ENCODE results near the gene IL5RA. TPM values are rescaled to one million over a fixed set of nuclear protein-coding genes. Genes with fewer than 3 reads are reported as not detected.

Gene IL5RA
- total RNA-seq, 1 experiment from 2014 or later, result not detected

DNA sequence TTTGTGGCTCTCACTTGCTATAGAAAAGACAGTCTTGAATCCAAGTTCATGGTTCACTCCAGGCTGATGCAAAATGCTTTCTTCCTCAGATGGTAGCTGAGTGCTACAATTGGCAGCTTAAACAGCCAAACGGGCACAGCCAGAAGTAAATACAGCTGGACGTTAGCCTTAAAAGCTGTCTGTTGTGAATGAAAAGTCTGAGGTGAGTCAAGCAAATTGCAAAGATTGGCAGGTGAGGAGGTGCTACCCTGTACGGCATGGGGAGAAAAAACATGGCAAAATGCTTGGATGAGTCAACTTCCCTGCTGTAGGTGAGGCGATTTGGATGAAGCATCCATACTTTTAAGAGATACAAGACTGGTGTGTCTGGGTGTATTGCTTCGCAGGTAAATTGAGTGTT, 40.5 kb downstream of the IL5RA start:
- RAD21 ChIA-PET (ENCODE audit: low non-redundant PET in 1 of 2, low total read pairs in 2 of 2, uncharacterized antibody in 2 of 2, unreplicated experiment in 2 of 2), result no interaction called here
- Histone ChIP-seq H3K27me3 (ENCODE audit: insufficient read depth, low read length) (0 out of 2 replicates have a peak, but pooled peaks cover 3% of the 10 kb centered on the region), H3K4me3 (replicated peaks in 1 of 2; ENCODE audit: low read depth in 1 of 2, low read length in 2 of 2) (no peak overlapping the region), H3K27ac (ENCODE audit: low read depth, low read length) (no peak overlapping the region), H3K9me3 (ENCODE audit: control insufficient read depth in 1 of 2, insufficient read depth in 1 of 2, low read depth in 1 of 2, low read length in 2 of 2) (no peaks in the 10 kb centered on the region), H4K20me1 (ENCODE audit: insufficient read depth) (no peaks in the 10 kb centered on the region), H3K36me3 (ENCODE audit: control insufficient read depth in 1 of 2, insufficient read depth in 2 of 2, low read length in 2 of 2) (no peaks in the 10 kb centered on the region), H3K4me2 (ENCODE audit: low read length) (no peak overlapping the region), H2AFZ (ENCODE audit: low read depth, low read length, poor library complexity, severe bottlenecking) (no peak overlapping the region), H3K4me1 (ENCODE audit: control insufficient read depth in 1 of 2, insufficient read depth in 2 of 2, low read length in 2 of 2) (peaks cover 0 to 4% of the 10 kb centered on the region in 2 experiments; a peak in 1 of 4 replicates), H3K9me2 (ENCODE audit: insufficient read depth) (no peaks in the 10 kb centered on the region), H3K79me2 (ENCODE audit: insufficient read depth, low read length) (no peaks in the 10 kb centered on the region), H3K9ac (ENCODE audit: low read length) (no peak overlapping the region)
- TF ChIP-seq RAD21 (IDR thresholded peaks at IDR 0.05; ENCODE audit: low read depth), result no peak
- no peak for TF ChIP-seq ZNF274 (IDR thresholded peaks at IDR 0.05; ENCODE audit: low read depth, low read length)
- TF ChIP-seq ZFX (IDR thresholded peaks at IDR 0.05), result no peak
- TF ChIP-seq POLR2A (IDR thresholded peaks at IDR 0.05; ENCODE audit: borderline replicate concordance, extremely low read depth, insufficient read depth, insufficient read length), result no peak
- TF ChIP-seq REST (IDR thresholded peaks at IDR 0.05; ENCODE audit: low read depth), result no peak
- no peak for TF ChIP-seq EGR1 (IDR thresholded peaks at IDR 0.05; ENCODE audit: low read depth)
- TF ChIP-seq EZH2phosphoT487 (IDR thresholded peaks at IDR 0.05; ENCODE audit: borderline replicate concordance), result no peak
- no peak for TF ChIP-seq ELF1 (IDR thresholded peaks at IDR 0.05; ENCODE audit: borderline replicate concordance, low read depth)
- no peak for TF ChIP-seq ZBTB33 (IDR thresholded peaks at IDR 0.05; ENCODE audit: extremely low read depth, insufficient replicate concordance, low read length)
- TF ChIP-seq JUND (IDR thresholded peaks at IDR 0.05), result no peak
- TF ChIP-seq, protein P1, sequence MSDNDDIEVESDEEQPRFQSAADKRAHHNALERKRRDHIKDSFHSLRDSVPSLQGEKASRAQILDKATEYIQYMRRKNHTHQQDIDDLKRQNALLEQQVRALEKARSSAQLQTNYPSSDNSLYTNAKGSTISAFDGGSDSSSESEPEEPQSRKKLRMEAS (IDR thresholded peaks at IDR 0.05), result no peak
- TF ChIP-seq ATF3 (IDR thresholded peaks at IDR 0.05), result no peak
- TF ChIP-seq CEBPB (IDR thresholded peaks at IDR 0.05; ENCODE audit: low read depth), result no peak
- no peak for TF ChIP-seq SP1 (IDR thresholded peaks at IDR 0.05; ENCODE audit: low read depth)
- no peak for TF ChIP-seq CTCF (IDR thresholded peaks at IDR 0.05 in 2 of 3, conservative IDR thresholded peaks at IDR 0.05 in 1 of 3; ENCODE audit: borderline replicate concordance in 1 of 3, insufficient read depth in 1 of 3, low read depth in 2 of 3, low read length in 2 of 3)
- no peak for DNase-seq (ENCODE audit: low read depth, low spot score)
- ATAC-seq, result no peak
- BruUV-seq (replicated peaks), result no TSS peak
- POLR2A ChIA-PET, result interaction anchor here (0.6 kb wide), 1 partner anchor 10 kb away, joined by 3 read pairs; no protein-coding TSS in a partner anchor
- intact Hi-C loops (cut with micrococcal nuclease), result no loop called here
- CTCF ChIA-PET, result no interaction called here
